ENCODE measurements around the gene AFG1L.

AFG1L gene

DNA sequence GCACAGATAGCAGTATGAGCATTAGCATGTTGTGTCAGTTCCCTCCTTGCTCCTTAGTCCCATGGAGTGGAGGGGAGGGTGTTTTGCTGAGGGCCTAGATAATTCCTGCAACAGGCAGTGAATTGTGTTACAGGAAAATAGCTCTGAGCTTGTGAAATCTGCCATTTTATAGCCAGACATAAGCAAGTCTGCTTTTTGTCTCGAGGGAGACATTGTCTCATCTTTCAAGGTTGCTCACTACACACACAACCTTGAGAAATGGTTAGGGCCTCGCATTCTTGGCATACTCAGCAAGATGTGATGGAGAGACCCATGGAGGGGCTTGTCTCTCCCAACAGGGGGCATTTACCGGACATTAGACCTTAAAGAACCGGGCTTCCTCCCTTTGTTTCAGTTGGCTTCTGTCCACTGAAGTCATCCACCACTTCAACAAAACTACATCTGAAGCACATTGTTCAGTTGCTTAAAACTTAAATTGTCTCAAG lies 157.9 kb downstream of the AFG1L start:
- Histone ChIP-seq H3K9ac (no peak overlapping the region), H3K36me3 (ENCODE audit: insufficient read depth) (no peaks in the 10 kb centered on the region), H3K4me2 (no peak overlapping the region), H3K79me2 (ENCODE audit: insufficient read depth, low read depth) (no peaks in the 10 kb centered on the region), H4K20me1 (ENCODE audit: insufficient read depth) (no peaks in the 10 kb centered on the region), H3K4me1 (ENCODE audit: low read depth, poor library complexity, severe bottlenecking) (peaks cover 10% of the 10 kb centered on the region), H3K27ac (no peak overlapping the region), H3K4me3 (IDR thresholded peaks at IDR 0.05; ENCODE audit: insufficient read depth, low read depth, low read length) (no peak overlapping the region), H2AFZ (ENCODE audit: low read depth) (no peak overlapping the region), H3K27me3 (ENCODE audit: insufficient read depth, low read depth) (no peaks in the 10 kb centered on the region)
- TF ChIP-seq, protein P1, sequence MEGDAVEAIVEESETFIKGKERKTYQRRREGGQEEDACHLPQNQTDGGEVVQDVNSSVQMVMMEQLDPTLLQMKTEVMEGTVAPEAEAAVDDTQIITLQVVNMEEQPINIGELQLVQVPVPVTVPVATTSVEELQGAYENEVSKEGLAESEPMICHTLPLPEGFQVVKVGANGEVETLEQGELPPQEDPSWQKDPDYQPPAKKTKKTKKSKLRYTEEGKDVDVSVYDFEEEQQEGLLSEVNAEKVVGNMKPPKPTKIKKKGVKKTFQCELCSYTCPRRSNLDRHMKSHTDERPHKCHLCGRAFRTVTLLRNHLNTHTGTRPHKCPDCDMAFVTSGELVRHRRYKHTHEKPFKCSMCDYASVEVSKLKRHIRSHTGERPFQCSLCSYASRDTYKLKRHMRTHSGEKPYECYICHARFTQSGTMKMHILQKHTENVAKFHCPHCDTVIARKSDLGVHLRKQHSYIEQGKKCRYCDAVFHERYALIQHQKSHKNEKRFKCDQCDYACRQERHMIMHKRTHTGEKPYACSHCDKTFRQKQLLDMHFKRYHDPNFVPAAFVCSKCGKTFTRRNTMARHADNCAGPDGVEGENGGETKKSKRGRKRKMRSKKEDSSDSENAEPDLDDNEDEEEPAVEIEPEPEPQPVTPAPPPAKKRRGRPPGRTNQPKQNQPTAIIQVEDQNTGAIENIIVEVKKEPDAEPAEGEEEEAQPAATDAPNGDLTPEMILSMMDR (conservative IDR thresholded peaks at IDR 0.05; ENCODE audit: low read depth, low read length): no peak

DNA sequence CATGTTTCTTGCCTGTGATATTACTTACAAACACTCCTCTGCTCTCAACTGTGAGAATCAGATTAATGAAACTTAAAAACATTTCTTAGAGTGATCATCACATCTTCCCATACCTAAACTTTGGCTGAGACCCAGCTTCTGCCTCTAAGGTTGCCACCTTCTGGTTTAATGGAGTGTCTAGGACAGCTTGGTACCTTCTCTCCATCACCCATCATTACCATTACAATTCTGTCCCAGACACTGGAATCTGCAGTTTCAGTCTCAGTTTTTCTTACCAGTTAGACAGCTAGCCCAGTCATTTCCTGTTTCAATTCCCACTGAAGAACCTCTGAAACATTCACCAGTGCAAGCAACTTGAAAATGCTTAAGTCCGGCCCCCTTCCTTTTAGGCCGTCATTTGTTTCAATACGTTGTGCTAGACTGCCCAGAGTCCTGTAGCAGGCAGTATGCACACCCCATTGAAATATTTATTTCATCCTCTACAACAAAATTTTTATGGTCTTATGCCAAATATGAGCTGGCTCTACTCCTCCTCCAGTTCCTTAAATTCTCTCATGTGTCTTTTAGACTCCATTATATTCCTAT lies 158.8 kb downstream of the AFG1L start:
- Histone ChIP-seq H3K79me2 (ENCODE audit: insufficient read depth, low read depth) (no peaks in the 10 kb centered on the region), H3K9ac (no peak overlapping the region), H3K4me2 (no peak overlapping the region), H3K27ac (no peak overlapping the region), H3K4me3 (IDR thresholded peaks at IDR 0.05; ENCODE audit: insufficient read depth, low read depth, low read length) (no peak overlapping the region), H3K4me1 (ENCODE audit: low read depth, poor library complexity, severe bottlenecking) (peaks cover 10% of the 10 kb centered on the region), H2AFZ (ENCODE audit: low read depth) (no peak overlapping the region), H3K27me3 (ENCODE audit: insufficient read depth, low read depth) (no peaks in the 10 kb centered on the region), H4K20me1 (ENCODE audit: insufficient read depth) (no peaks in the 10 kb centered on the region), H3K36me3 (ENCODE audit: insufficient read depth) (no peaks in the 10 kb centered on the region)
- TF ChIP-seq, protein P1 (conservative IDR thresholded peaks at IDR 0.05; ENCODE audit: low read depth, low read length): no peak

DNA sequence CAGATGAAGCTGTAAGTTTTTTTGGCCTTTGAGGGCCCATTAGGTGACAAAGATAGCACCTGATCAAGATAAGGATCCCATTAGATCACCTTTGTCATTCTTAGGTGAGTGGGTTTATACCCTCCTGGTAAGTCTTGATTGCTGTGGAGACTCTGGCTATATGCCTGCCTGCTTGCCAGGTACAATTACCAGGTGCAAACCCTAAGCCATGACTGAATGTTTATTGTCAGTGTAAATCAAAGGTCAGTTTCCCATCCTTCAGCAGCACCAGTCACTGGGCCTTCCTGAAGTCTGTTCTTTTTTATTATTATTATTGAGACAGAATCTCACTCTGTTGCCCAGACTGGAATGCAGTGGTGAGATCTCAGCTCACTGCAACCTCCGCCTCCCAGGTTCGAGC lies 159.5 kb downstream of the AFG1L start:
- Histone ChIP-seq H3K4me1 (ENCODE audit: low read depth, poor library complexity, severe bottlenecking) (peaks cover 10% of the 10 kb centered on the region), H3K4me2 (no peak overlapping the region), H3K4me3 (IDR thresholded peaks at IDR 0.05; ENCODE audit: insufficient read depth, low read depth, low read length) (no peak overlapping the region), H3K79me2 (ENCODE audit: insufficient read depth, low read depth) (no peaks in the 10 kb centered on the region), H3K9ac (no peak overlapping the region), H3K36me3 (ENCODE audit: insufficient read depth) (no peaks in the 10 kb centered on the region), H4K20me1 (ENCODE audit: insufficient read depth) (no peaks in the 10 kb centered on the region), H2AFZ (ENCODE audit: low read depth) (no peak overlapping the region), H3K27ac (no peak overlapping the region), H3K27me3 (ENCODE audit: insufficient read depth, low read depth) (no peaks in the 10 kb centered on the region)
- TF ChIP-seq, protein P1 (conservative IDR thresholded peaks at IDR 0.05; ENCODE audit: low read depth, low read length): no peak

DNA sequence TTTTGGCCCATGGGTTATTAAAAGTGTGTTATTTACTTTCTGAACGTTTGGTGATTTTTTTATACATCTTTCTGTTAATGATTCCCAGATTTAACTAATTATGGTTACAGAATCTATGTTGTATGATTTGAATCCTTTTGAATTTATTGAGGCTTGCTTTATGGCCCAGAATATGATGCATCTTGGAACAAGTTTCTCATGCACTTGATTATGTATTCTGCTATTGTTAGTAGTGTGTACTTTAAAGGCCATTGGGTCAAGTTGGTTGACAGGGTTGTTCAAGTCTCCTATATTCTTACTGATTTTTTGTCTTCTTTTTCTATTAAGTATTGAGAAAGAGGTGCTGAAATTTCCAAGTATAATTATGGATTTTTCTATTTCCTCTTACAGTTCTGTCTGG lies 160.8 kb downstream of the AFG1L start:
- TF ChIP-seq, protein P1 (conservative IDR thresholded peaks at IDR 0.05; ENCODE audit: low read depth, low read length): no peak
- Histone ChIP-seq H3K9ac (no peak overlapping the region), H3K4me1 (ENCODE audit: low read depth, poor library complexity, severe bottlenecking) (peaks cover 10% of the 10 kb centered on the region), H3K36me3 (ENCODE audit: insufficient read depth) (no peaks in the 10 kb centered on the region), H3K27ac (no peak overlapping the region), H3K27me3 (ENCODE audit: insufficient read depth, low read depth) (no peaks in the 10 kb centered on the region), H3K79me2 (ENCODE audit: insufficient read depth, low read depth) (no peaks in the 10 kb centered on the region), H4K20me1 (ENCODE audit: insufficient read depth) (no peaks in the 10 kb centered on the region), H3K4me2 (no peak overlapping the region), H3K4me3 (IDR thresholded peaks at IDR 0.05; ENCODE audit: insufficient read depth, low read depth, low read length) (no peak overlapping the region), H2AFZ (ENCODE audit: low read depth) (no peak overlapping the region)

Measured in KMS-11 (cell line).